Measurements from ENCODE around the gene CSPG4. TPM values are rescaled to one million over a fixed set of nuclear protein-coding genes. Genes with fewer than 3 reads are reported as not detected.

CSPG4 gene
- total and polyA plus RNA-seq, 2 of the 8 experiments (the other 6 are each of a cell fraction or from before 2014, with no cell fraction given) = 1.4 to 3.0 TPM

DNA sequence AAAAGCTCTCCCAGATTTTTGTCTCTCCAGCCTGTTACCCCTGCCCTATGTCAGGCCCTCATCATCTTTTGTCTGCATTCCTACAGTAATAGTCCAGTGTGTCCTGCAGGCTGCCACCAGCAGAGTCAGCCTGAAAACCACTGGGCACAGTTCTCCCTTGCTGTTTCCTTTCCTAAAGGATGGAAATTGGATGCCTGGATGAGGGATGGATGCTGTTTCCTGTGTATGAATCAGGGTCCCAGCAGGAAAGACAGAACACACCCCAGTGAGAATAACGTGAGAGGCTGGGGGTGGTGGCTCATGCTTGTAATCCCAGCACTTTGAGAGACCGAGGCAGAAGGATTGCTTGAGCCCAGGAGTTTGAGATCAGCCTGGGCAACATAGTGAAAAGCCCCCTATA lies 68.3 kb downstream of the CSPG4 start (continued):
- TF ChIP-seq RBBP5 (IDR thresholded peaks at IDR 0.05; ENCODE audit: borderline replicate concordance, low read depth, low read length) (no peak), BCL11A (IDR thresholded peaks at IDR 0.05; ENCODE audit: low read depth in 2 of 2, low read length in 2 of 2) (no peak), ATF3 (IDR thresholded peaks at IDR 0.05; ENCODE audit: insufficient read depth, low read depth, low read length) (no peak), BRCA1 (IDR thresholded peaks at IDR 0.05; ENCODE audit: low read depth, low read length) (no peak)

Data from H1 (cell line).